Progenitor cell of endocrine pancreas (in vitro differentiated cells): ENCODE results near the gene AZIN2. TPM values are rescaled to one million over a fixed set of nuclear protein-coding genes. Genes with fewer than 3 reads are reported as not detected.

ENCODE experiments used
- DNase-seq: peaks from one replicate; pipeline ENCODE4 v3.0.0; 2021; ENCODE audit warnings: low spot score; ENCODE audit not compliant: unreplicated experiment
- H3K27ac Mint-ChIP-seq: 2 replicates; pipeline ENCODE4 v1.8.0; 2021; ENCODE audit warnings: mild to moderate bottlenecking, moderate library complexity, mixed read lengths
- H3K27me3 Mint-ChIP-seq: 2 replicates; pipeline ENCODE4 v1.8.0; 2021; ENCODE audit warnings: mixed read lengths
- H3K36me3 Mint-ChIP-seq: 2 replicates; pipeline ENCODE4 v1.8.0; 2022; ENCODE audit warnings: mixed read lengths; ENCODE audit not compliant: insufficient read depth
- H3K4me1 Mint-ChIP-seq: 2 replicates; pipeline ENCODE4 v1.8.0; 2021; ENCODE audit warnings: low read depth, mixed read lengths
- H3K4me3 Mint-ChIP-seq: 2 replicates; pipeline ENCODE4 v1.8.0; 2021; ENCODE audit warnings: low read depth, mild to moderate bottlenecking, moderate library complexity, mixed read lengths
- H3K9me3 Mint-ChIP-seq: 2 replicates; pipeline ENCODE4 v1.8.0; 2021; ENCODE audit warnings: low read depth, mixed read lengths
- CTCF ChIP-seq: fragments of 200-600 bp; sonication (generic); IDR thresholded peaks from one replicate; pipeline ENCODE4 v1.5.0; 2021; ENCODE audit warnings: antibody characterized with exemption, mild to moderate bottlenecking; ENCODE audit not compliant: unreplicated experiment
- total RNA-seq: library from RNA; stranded (reverse); gene quantifications from 2 replicates; pipeline ENCODE4 v1.2.1, GENCODE V29; 2021

Gene AZIN2
- total RNA-seq, 1 donor from 2014 or later: 5.2 TPM

GRCh38 chr1:33168556-33169289 lies 87.8 kb downstream of the AZIN2 start:
- Mint-ChIP-seq H3K9me3 (peaks cover 3% of the 10 kb centered on the region), H3K27me3 (no peaks in the 10 kb centered on the region), H3K4me1 (peaks cover 4% of the 10 kb centered on the region), H3K36me3 (peaks cover 9% of the 10 kb centered on the region), H3K27ac (no peak overlapping the region), H3K4me3 (no peak overlapping the region)
- DNase-seq: no peak
- TF ChIP-seq CTCF: no peak

- Mint-ChIP-seq H3K4me1 (peaks cover 2% of the 10 kb centered on the region), H3K9me3 (peaks cover 3% of the 10 kb centered on the region), H3K27ac (no peak overlapping the region), H3K36me3 (peaks cover 9% of the 10 kb centered on the region), H3K4me3 (no peak overlapping the region), H3K27me3 (no peaks in the 10 kb centered on the region)
- DNase-seq: no peak
- TF ChIP-seq CTCF: no peak
Observed at GRCh38 chr1:33169290-33170055, 88.5 kb downstream of the AZIN2 start.

Other genes starting within 250 kb of the AZIN2 start
- gene FNDC5, start 210.2 kb upstream of the AZIN2 start, total RNA-seq: 6.3 and 7.8 TPM in 2 replicates
- 0.96 and 1.1 TPM in 2 replicates for gene HPCA, start 194.7 kb upstream of the AZIN2 start, total RNA-seq
- 23.2 and 27.0 TPM in 2 replicates for gene TMEM54, start 179.8 kb upstream of the AZIN2 start, total RNA-seq
- 14.2 and 16.4 TPM in 2 replicates for gene RNF19B, start 116.3 kb upstream of the AZIN2 start, total RNA-seq
- 115 and 116 TPM in 2 replicates for gene AK2, start 44.3 kb upstream of the AZIN2 start, total RNA-seq
- 6.6 and 7.4 TPM in 2 replicates for gene TRIM62, start 100.9 kb downstream of the AZIN2 start, total RNA-seq
- gene ZNF362, start 175.3 kb downstream of the AZIN2 start, total RNA-seq: 72.0 and 79.3 TPM in 2 replicates
- gene A3GALT2, start 239.9 kb downstream of the AZIN2 start, total RNA-seq: 0.29 and 0.40 TPM in 2 replicates